Activated CD4-positive, CD25-positive, alpha-beta regulatory T cell treated with anti-CD3 and anti-CD28 coated beads, Interleukin-2, amount 50 U/mL, for 24 hours (primary cell): ENCODE measurements around the gene ADGRV1.
"Not testable (repeated sequence)": the region's sequence is repeated elsewhere in the genome, so short reads cannot be mapped to it uniquely, and the experiment has no call there.

Experiments used
- ATAC-seq, 2 donors: fragments of 150-1000 bp; cut with Tn5 transposase; one replicate each; pipeline ENCODE4 v1.10.0; 2021; ENCODE audit warnings: mild to moderate bottlenecking in 1 of 2, moderate library complexity in 1 of 2

Gene ADGRV1

GRCh38 chr5:90843443-90843842 is 284.8 kb downstream of the ADGRV1 start:
- no peak for ATAC-seq

GRCh38 chr5:90844931-90845330 is 286.3 kb downstream of the ADGRV1 start:
- ATAC-seq, result no peak

- ATAC-seq, result no peak
Observed at GRCh38 chr5:90845723-90846554, 287.3 kb downstream of the ADGRV1 start.

GRCh38 chr5:90847606-90848005 is 289.0 kb downstream of the ADGRV1 start:
- not testable (repeated sequence) for ATAC-seq

GRCh38 chr5:90849939-90850338 is 291.3 kb downstream of the ADGRV1 start:
- ATAC-seq, result no peak

- no peak for ATAC-seq
Observed at GRCh38 chr5:90852531-90852930, 293.9 kb downstream of the ADGRV1 start.

GRCh38 chr5:90853750-90854149 is 295.2 kb downstream of the ADGRV1 start:
- ATAC-seq, result peak in 1 of 2 donors; percentile 38

GRCh38 chr5:90854169-90854568 is 295.6 kb downstream of the ADGRV1 start:
- ATAC-seq, result no peak

- ATAC-seq, result no peak
Observed at GRCh38 chr5:90855296-90856010, 296.9 kb downstream of the ADGRV1 start.

- ATAC-seq, result no peak
Observed at GRCh38 chr5:90861843-90862586, 303.4 kb downstream of the ADGRV1 start.

GRCh38 chr5:90865180-90865579 is 306.6 kb downstream of the ADGRV1 start:
- no peak for ATAC-seq

- ATAC-seq, result no peak
Observed at GRCh38 chr5:90866333-90866732, 307.7 kb downstream of the ADGRV1 start.

- no peak for ATAC-seq
Observed at GRCh38 chr5:90866915-90867731, 308.5 kb downstream of the ADGRV1 start.

- no peak for ATAC-seq
Observed at GRCh38 chr5:90868799-90869198, 310.2 kb downstream of the ADGRV1 start.

GRCh38 chr5:90871391-90871991 is 312.9 kb downstream of the ADGRV1 start:
- ATAC-seq, result no peak

- ATAC-seq, result no peak
Observed at GRCh38 chr5:90873033-90873517, 314.5 kb downstream of the ADGRV1 start.

GRCh38 chr5:90874066-90874465 is 315.5 kb downstream of the ADGRV1 start:
- no peak for ATAC-seq

GRCh38 chr5:90875456-90875855 is 316.9 kb downstream of the ADGRV1 start:
- ATAC-seq, result no peak

GRCh38 chr5:90876366-90876765 is 317.8 kb downstream of the ADGRV1 start:
- no peak for ATAC-seq

- no peak for ATAC-seq
Observed at GRCh38 chr5:90877049-90877448, 318.5 kb downstream of the ADGRV1 start.

- no peak for ATAC-seq
Observed at GRCh38 chr5:90878081-90878480, 319.5 kb downstream of the ADGRV1 start.
